ENCODE data around the gene CMTM8. TPM values are rescaled to one million over a fixed set of nuclear protein-coding genes. Genes with fewer than 3 reads are reported as not detected.

The CMTM8 gene
- total and polyA plus RNA-seq, 2 experiments from 2014 or later, result 19.9 to 24.5 TPM

DNA sequence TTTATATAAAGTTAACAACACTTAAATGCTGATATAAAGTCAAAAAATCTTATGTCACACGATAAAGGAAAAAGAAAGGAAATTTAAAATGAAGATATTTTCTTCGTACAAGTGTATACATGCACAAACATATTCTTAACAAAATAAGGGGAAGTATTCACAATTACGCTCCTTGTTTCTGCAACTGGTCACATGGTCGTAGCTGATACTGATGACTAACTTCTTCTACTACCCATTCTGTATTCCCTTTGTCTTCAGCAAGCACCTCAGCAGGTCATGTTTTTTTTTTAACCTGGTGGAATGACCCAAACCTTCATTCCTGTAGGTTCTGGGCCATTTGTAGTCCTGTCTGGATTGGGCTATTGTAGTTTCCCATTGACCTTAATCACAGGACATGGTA is 30.0 kb upstream of the CMTM8 start:
- Mint-ChIP-seq H3K9me3 (no peaks in the 10 kb centered on the region), H3K4me3 (no peak overlapping the region), H3K27me3 (ENCODE audit: insufficient read depth, low read depth, poor library complexity) (no peaks in the 10 kb centered on the region), H3K36me3 (ENCODE audit: low read depth) (no peaks in the 10 kb centered on the region), H3K27ac (no peak overlapping the region), H3K4me1 (no peaks in the 10 kb centered on the region)
- Histone ChIP-seq H3K79me2 (replicated peaks; ENCODE audit: insufficient read depth) (no peaks in the 10 kb centered on the region), H4K20me1 (replicated peaks; ENCODE audit: insufficient read depth) (no peaks in the 10 kb centered on the region), H3K27ac (ENCODE audit: low read depth) (no peak overlapping the region), H3K4me2 (no peak overlapping the region), H2AFZ (no peak overlapping the region), H3K9me2 (ENCODE audit: insufficient read depth) (peaks cover 6% of the 10 kb centered on the region; the same call in 1 of the 2 replicates), H3K27me3 (ENCODE audit: insufficient read depth) (no peaks in the 10 kb centered on the region), H3K4me3 (no peak overlapping the region), H3F3A (replicated peaks; ENCODE audit: low read depth) (no peaks in the 10 kb centered on the region), H3K36me3 (ENCODE audit: insufficient read depth) (no peaks in the 10 kb centered on the region), H3K4me1 (ENCODE audit: insufficient read depth) (no peaks in the 10 kb centered on the region)
- ATAC-seq, result no peak
- TF ChIP-seq, protein P1, sequence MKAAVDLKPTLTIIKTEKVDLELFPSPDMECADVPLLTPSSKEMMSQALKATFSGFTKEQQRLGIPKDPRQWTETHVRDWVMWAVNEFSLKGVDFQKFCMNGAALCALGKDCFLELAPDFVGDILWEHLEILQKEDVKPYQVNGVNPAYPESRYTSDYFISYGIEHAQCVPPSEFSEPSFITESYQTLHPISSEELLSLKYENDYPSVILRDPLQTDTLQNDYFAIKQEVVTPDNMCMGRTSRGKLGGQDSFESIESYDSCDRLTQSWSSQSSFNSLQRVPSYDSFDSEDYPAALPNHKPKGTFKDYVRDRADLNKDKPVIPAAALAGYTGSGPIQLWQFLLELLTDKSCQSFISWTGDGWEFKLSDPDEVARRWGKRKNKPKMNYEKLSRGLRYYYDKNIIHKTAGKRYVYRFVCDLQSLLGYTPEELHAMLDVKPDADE (IDR thresholded peaks at IDR 0.05), result no peak
- no peak for TF ChIP-seq EZH2 (IDR thresholded peaks at IDR 0.05; ENCODE audit: low read depth, unreplicated experiment)
- TF ChIP-seq, protein P2, sequence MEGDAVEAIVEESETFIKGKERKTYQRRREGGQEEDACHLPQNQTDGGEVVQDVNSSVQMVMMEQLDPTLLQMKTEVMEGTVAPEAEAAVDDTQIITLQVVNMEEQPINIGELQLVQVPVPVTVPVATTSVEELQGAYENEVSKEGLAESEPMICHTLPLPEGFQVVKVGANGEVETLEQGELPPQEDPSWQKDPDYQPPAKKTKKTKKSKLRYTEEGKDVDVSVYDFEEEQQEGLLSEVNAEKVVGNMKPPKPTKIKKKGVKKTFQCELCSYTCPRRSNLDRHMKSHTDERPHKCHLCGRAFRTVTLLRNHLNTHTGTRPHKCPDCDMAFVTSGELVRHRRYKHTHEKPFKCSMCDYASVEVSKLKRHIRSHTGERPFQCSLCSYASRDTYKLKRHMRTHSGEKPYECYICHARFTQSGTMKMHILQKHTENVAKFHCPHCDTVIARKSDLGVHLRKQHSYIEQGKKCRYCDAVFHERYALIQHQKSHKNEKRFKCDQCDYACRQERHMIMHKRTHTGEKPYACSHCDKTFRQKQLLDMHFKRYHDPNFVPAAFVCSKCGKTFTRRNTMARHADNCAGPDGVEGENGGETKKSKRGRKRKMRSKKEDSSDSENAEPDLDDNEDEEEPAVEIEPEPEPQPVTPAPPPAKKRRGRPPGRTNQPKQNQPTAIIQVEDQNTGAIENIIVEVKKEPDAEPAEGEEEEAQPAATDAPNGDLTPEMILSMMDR (conservative IDR thresholded peaks at IDR 0.05; ENCODE audit: low read depth in 2 of 2), result no peak
- TF ChIP-seq EZH2phosphoT487 (IDR thresholded peaks at IDR 0.05; ENCODE audit: unreplicated experiment), result no peak
- no peak for TF ChIP-seq CREB1 (CRISPR knock-in tag; IDR thresholded peaks at IDR 0.05; ENCODE audit: low read depth)
- TF ChIP-seq ZNF114 (CRISPR knock-in tag; IDR thresholded peaks at IDR 0.05), result no peak
- no peak for TF ChIP-seq POLR2AphosphoS5 (IDR thresholded peaks at IDR 0.05; ENCODE audit: low read depth)
- TF ChIP-seq, protein P3, sequence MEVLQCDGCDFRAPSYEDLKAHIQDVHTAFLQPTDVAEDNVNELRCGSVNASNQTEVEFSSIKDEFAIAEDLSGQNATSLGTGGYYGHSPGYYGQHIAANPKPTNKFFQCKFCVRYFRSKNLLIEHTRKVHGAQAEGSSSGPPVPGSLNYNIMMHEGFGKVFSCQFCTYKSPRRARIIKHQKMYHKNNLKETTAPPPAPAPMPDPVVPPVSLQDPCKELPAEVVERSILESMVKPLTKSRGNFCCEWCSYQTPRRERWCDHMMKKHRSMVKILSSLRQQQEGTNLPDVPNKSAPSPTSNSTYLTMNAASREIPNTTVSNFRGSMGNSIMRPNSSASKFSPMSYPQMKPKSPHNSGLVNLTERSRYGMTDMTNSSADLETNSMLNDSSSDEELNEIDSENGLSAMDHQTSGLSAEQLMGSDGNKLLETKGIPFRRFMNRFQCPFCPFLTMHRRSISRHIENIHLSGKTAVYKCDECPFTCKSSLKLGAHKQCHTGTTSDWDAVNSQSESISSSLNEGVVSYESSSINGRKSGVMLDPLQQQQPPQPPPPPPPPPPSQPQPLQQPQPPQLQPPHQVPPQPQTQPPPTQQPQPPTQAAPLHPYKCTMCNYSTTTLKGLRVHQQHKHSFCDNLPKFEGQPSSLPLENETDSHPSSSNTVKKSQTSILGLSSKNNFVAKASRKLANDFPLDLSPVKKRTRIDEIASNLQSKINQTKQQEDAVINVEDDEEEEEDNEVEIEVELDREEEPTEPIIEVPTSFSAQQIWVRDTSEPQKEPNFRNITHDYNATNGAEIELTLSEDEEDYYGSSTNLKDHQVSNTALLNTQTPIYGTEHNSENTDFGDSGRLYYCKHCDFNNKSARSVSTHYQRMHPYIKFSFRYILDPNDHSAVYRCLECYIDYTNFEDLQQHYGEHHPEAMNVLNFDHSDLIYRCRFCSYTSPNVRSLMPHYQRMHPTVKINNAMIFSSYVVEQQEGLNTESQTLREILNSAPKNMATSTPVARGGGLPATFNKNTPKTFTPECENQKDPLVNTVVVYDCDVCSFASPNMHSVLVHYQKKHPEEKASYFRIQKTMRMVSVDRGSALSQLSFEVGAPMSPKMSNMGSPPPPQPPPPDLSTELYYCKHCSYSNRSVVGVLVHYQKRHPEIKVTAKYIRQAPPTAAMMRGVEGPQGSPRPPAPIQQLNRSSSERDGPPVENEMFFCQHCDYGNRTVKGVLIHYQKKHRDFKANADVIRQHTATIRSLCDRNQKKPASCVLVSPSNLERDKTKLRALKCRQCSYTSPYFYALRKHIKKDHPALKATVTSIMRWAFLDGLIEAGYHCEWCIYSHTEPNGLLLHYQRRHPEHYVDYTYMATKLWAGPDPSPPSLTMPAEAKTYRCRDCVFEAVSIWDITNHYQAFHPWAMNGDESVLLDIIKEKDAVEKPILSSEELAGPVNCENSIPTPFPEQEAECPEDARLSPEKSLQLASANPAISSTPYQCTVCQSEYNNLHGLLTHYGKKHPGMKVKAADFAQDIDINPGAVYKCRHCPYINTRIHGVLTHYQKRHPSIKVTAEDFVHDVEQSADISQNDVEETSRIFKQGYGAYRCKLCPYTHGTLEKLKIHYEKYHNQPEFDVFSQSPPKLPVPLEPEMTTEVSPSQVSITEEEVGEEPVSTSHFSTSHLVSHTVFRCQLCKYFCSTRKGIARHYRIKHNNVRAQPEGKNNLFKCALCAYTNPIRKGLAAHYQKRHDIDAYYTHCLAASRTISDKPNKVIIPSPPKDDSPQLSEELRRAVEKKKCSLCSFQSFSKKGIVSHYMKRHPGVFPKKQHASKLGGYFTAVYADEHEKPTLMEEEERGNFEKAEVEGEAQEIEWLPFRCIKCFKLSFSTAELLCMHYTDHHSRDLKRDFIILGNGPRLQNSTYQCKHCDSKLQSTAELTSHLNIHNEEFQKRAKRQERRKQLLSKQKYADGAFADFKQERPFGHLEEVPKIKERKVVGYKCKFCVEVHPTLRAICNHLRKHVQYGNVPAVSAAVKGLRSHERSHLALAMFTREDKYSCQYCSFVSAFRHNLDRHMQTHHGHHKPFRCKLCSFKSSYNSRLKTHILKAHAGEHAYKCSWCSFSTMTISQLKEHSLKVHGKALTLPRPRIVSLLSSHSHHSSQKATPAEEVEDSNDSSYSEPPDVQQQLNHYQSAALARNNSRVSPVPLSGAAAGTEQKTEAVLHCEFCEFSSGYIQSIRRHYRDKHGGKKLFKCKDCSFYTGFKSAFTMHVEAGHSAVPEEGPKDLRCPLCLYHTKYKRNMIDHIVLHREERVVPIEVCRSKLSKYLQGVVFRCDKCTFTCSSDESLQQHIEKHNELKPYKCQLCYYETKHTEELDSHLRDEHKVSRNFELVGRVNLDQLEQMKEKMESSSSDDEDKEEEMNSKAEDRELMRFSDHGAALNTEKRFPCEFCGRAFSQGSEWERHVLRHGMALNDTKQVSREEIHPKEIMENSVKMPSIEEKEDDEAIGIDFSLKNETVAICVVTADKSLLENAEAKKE (CRISPR knock-in tag; IDR thresholded peaks at IDR 0.05), result no peak
- no peak for TF ChIP-seq JUNB (IDR thresholded peaks at IDR 0.05; ENCODE audit: unreplicated experiment)
- TF ChIP-seq, protein P4, sequence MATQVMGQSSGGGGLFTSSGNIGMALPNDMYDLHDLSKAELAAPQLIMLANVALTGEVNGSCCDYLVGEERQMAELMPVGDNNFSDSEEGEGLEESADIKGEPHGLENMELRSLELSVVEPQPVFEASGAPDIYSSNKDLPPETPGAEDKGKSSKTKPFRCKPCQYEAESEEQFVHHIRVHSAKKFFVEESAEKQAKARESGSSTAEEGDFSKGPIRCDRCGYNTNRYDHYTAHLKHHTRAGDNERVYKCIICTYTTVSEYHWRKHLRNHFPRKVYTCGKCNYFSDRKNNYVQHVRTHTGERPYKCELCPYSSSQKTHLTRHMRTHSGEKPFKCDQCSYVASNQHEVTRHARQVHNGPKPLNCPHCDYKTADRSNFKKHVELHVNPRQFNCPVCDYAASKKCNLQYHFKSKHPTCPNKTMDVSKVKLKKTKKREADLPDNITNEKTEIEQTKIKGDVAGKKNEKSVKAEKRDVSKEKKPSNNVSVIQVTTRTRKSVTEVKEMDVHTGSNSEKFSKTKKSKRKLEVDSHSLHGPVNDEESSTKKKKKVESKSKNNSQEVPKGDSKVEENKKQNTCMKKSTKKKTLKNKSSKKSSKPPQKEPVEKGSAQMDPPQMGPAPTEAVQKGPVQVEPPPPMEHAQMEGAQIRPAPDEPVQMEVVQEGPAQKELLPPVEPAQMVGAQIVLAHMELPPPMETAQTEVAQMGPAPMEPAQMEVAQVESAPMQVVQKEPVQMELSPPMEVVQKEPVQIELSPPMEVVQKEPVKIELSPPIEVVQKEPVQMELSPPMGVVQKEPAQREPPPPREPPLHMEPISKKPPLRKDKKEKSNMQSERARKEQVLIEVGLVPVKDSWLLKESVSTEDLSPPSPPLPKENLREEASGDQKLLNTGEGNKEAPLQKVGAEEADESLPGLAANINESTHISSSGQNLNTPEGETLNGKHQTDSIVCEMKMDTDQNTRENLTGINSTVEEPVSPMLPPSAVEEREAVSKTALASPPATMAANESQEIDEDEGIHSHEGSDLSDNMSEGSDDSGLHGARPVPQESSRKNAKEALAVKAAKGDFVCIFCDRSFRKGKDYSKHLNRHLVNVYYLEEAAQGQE (IDR thresholded peaks at IDR 0.05; ENCODE audit: unreplicated experiment), result no peak
- no peak for DNase-seq (ENCODE audit: low spot score)
